AG10803 (cell line): ENCODE data around the gene PLCXD1.
A peak's percentile ranks its signal among the peaks of the same experiment; 100 is the strongest.
"Not testable (repeated sequence)": the region's sequence is repeated elsewhere in the genome, so short reads cannot be mapped to it uniquely, and the experiment has no call there.

Source experiments
- DNase-seq: peaks from one replicate; pipeline ENCODE4 v3.0.0; 2010; ENCODE audit warnings: low read depth
- H3K4me3 ChIP-seq: 2 replicates; pipeline ENCODE4 v1.5.1; 2011; ENCODE audit warnings: mild to moderate bottlenecking, low read length, control low read depth
- TF ChIP-seq, protein P1 (sequence below): conservative IDR thresholded peaks from 2 replicates; pipeline ENCODE4 v1.5.1; 2011; ENCODE audit warnings: mild to moderate bottlenecking, low read length, control low read depth, inconsistent platforms

Gene PLCXD1

DNA sequence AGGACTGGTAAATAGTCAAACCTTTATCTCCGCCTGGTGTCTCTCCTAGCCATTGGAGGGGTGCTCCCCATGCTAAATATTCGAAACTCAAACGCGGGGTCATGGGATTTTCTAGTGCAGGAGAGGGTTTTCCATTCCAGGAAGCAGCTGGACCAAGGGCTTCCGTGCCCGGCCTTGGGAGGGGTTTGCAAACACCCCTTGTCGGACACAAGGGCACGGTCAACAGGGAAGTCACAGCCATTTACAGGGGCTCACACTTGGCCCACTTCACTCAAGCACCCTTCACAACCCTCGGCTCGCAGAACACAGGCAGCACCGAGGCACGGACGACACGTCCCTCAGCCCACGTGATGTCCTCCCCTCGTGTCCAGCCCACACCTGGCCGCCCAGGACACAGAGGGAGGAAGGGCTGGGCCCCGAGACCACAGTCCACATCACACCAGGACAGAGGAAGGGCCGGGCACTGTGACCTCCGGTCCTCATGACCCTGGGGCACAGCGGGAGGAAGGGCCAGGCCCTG is 10.3 kb upstream of the PLCXD1 start:
- TF ChIP-seq, protein P1, sequence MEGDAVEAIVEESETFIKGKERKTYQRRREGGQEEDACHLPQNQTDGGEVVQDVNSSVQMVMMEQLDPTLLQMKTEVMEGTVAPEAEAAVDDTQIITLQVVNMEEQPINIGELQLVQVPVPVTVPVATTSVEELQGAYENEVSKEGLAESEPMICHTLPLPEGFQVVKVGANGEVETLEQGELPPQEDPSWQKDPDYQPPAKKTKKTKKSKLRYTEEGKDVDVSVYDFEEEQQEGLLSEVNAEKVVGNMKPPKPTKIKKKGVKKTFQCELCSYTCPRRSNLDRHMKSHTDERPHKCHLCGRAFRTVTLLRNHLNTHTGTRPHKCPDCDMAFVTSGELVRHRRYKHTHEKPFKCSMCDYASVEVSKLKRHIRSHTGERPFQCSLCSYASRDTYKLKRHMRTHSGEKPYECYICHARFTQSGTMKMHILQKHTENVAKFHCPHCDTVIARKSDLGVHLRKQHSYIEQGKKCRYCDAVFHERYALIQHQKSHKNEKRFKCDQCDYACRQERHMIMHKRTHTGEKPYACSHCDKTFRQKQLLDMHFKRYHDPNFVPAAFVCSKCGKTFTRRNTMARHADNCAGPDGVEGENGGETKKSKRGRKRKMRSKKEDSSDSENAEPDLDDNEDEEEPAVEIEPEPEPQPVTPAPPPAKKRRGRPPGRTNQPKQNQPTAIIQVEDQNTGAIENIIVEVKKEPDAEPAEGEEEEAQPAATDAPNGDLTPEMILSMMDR = no peak
- no peak overlapping the region for H3K4me3 ChIP-seq
- no peak for DNase-seq

DNA sequence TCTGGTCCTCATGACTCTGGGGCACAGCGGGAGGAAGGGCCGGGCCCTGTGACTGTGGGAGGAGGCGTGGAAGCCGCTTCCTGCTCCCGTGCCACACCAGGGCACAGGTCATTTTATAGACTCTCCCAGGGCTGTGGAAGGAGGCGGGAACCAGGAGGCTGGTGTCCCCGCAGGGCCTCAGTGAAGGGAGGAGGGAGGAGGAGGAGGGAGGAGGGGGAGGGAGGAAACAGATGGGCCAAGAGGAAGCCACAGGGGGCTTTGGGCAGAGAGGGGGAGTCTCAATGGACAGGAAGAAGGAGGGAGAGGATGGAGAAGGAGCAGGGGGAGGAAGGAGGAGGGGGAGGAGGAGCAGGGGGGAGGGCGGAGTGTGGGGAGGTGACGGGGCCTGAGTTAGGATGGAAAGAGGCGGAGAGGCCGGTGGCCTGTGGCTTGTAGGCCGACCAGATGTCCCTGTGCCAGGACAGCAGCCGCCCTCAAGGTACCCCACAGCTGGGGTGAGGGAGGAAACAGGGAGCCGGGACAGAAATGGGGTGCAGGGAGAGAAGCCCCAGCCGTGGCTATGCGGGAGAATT is 6.2 kb upstream of the PLCXD1 start:
- H3K4me3 ChIP-seq = no peak overlapping the region
- TF ChIP-seq, protein P1 = no peak
- DNase-seq = no peak

DNA sequence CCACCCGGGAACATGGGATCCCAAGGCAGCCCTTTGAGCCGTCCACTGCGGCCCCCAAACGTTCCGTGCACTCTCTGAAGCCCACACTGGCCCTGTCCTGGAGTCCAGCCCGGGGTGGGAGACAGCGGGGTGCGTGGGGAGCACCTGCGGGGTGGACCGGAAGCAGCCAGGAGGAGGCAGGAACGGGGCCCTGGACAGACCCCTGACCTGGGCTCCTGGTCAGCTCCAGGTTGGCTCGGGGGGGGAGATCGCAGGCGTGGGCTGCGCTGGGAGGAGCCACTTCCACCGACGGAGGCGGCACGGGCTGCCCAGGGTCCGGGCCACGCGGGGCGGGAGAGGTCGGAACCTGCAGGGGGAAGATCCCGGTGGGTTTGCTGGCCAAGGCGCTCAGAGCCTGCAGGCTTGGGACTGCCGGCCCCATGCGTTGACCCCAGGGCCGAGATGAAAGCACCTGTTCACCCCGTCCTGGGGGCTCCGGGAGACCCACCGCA is 5.7 kb upstream of the PLCXD1 start:
- no peak overlapping the region for H3K4me3 ChIP-seq
- TF ChIP-seq, protein P1 = no peak

DNA sequence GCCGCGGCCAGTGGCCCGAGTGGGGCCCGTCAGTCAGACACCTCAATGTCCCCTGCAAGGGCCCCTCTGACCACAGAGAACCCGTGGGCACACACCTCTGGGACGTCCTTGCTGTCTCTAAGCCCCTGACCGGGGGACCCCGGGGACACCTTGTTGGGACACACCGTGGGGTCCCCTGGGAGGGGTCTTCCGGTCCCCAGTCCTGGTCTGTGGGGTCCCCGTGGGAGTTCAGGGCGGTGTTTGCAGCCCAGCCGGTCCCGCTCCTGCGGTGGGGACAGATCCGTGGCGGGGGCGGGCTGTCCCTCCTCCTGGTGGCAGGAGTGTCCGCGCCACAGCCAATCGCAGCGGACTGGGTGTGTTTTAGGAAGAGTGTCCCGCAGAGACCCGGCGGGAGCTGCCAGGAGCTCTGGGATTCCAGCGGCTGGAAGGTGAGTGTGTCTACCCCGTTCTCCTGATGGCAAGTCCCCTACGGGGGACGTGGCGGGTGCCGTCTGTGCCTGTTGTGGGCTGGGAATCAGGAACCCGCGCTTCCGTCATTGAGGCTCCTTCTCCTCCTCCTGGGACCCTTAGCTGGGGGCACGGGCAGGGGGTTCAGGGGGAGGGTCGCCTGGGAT is 5.1 kb upstream of the PLCXD1 start:
- TF ChIP-seq, protein P1 = no peak
- H3K4me3 ChIP-seq = peak overlapping the region; percentile 75
- DNase-seq = peak; percentile 53

More for the DNA sequence above, 5.7 kb upstream of the PLCXD1 start:
- DNase-seq = no peak

DNA sequence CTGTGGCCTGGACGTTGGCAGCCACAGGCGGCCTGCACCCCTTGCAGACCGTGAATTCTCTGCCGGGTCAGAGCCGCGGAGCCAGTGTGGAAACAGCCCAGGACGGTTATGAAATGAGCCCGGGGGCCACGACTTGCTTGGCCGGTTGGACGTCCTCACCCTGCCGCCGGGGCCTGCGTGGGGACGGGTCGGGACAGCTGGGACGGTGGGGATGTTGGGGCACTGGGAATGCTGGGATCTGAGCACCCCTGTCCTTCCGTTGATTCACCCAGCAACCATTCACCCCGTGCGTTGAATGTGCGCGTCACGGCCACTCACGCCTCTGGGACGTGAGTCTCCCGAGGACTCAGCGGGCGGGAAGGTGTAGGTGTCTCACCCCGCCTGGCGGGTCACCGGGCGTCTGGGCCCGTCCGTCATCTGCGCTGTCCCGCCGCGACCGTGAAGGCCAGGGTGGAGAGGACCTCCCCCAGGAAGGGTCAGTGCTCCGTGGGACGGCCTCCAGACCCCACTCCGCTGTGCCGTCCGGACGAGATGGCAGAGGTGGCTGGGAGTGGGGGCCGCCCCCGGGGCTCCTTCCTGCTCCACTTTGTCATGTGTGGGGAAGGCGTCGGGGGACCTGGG is 4.5 kb upstream of the PLCXD1 start:
- peak; percentile 58 for DNase-seq

DNA sequence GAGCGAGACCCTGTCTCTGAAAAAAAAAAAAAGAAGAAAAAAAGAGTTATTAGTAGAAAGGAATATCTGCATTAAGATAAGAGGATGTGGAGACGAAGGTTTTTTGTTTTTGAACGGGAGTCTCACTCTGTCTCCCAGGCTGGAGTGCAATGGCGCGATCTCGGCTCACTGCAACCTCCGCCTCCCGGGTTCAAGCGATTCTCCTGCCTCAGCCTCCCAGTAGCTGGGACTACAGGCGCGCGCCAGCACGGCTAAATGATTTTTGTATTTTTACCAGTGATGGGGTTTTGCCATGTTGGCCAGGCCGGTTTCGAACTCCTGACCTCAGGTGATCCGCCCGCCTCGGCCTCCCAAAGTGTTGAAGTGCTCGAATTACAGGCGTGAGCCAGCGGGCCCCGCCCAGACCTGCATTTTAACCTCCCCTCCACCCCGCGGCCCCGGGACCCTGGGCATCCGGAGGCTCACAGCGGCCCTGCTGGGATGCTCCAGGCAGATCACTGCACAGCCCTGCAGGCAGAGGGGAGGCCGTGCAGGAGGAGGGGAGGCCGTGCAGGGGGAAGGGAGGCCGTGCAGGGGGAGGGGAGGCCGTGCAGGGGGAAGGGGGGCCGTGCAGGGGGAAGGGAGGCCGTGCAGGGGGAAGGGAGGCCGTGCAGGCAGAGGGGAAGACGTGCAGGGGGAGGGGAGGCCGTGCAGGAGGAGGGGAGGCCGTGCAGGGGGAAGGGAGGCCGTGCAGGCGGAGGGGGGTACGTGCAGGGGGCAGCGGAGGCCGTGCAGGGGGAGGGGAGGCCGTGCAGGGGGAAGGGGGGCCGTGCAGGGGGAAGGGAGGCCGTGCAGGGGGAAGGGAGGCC is 1.2 kb upstream of the PLCXD1 start:
- H3K4me3 ChIP-seq, DNase-seq: not testable (repeated sequence)

More for the DNA sequence above, 4.5 kb upstream of the PLCXD1 start:
- H3K4me3 ChIP-seq = peak overlapping the region; percentile 75
- TF ChIP-seq, protein P1 = no peak

DNA sequence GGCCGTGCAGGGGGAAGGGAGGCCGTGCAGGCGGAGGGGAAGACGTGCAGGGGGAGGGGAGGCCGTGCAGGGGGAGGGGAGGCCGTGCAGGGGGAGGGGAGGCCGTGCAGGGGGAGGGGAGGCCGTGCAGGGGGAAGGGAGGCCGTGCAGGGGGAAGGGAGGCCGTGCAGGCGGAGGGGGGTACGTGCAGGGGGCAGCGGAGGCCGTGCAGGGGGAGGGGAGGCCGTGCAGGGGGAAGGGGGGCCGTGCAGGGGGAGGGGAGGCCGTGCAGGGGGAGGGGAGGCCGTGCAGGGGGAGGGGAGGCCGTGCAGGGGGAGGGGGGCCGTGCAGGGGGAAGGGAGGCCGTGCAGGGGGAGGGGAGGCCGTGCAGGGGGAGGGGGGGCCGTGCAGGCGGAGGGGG is 459 bp upstream of the PLCXD1 start:
- H3K4me3 ChIP-seq, DNase-seq: not testable (repeated sequence)

DNA sequence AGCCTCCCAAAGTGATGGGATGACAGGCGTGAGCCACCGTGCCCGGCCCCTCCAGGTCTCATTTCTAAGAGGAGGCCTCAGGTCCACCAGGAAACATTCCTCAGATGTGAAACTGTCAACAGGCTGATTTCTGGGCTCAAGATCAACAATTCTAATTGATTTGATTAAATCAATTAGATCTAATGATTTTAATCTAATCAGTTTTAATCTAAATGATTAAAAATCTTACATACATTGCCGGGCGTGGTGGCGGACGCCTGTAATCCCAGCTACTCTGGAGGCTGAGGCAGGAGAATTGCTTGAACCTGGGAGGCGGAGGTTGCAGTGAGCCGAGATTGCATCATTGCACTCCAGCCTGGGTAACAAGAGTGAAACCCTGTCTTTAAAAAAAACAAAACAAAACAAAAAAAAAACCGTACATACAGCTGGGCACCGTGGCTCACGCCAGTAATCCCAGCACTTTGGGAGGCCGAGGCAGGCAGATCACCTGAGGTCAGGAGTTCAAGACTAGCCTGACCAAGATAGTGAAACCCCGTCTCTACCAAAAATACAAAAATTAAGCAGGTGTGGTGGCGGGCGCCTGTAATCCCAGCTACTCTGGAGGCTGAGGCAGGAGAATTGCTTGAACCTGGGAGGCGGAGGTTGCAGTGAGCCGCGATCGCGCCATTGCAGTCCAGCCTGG is 960 bp downstream of the PLCXD1 start:
- H3K4me3 ChIP-seq = not testable (repeated sequence)

More for the DNA sequence above, 960 bp downstream of the PLCXD1 start:
- DNase-seq = not testable (repeated sequence)
